GM12878 (cell line): ENCODE measurements around the gene RFK.

Experiments used
- BACH1 ChIP-seq: fragments of 450-650 bp; IDR thresholded peaks from 2 replicates; pipeline ENCODE4 v1.6.1; 2017; ENCODE audit warnings: mild to moderate bottlenecking, borderline replicate concordance
- BCL11A ChIP-seq: IDR thresholded peaks from 2 replicates; pipeline ENCODE4 v1.6.1; 2011; ENCODE audit warnings: low read depth, low read length
- EZH2 ChIP-seq: IDR thresholded peaks from 2 replicates; pipeline ENCODE4 v1.6.1; 2012; ENCODE audit warnings: low read depth, mild to moderate bottlenecking, control low read depth, inconsistent platforms, low read length, borderline replicate concordance; ENCODE audit not compliant: control insufficient read depth
- NR2C1 ChIP-seq: fragments of 450-650 bp; IDR thresholded peaks from 2 replicates; pipeline ENCODE4 v1.6.1; 2017; ENCODE audit warnings: antibody characterized with exemption, mild to moderate bottlenecking, moderate library complexity
- POLR2A ChIP-seq: IDR thresholded peaks from 2 replicates; pipeline ENCODE4 v1.6.1; 2011; ENCODE audit warnings: low read depth, mild to moderate bottlenecking, low read length
- POLR2AphosphoS5 ChIP-seq: IDR thresholded peaks from 2 replicates; pipeline ENCODE4 v1.6.1; 2011; ENCODE audit warnings: mild to moderate bottlenecking, low read length, inconsistent platforms
- RAD21 ChIP-seq: IDR thresholded peaks from 2 replicates; pipeline ENCODE4 v1.6.1; 2011; ENCODE audit warnings: mild to moderate bottlenecking, low read depth, low read length, moderate library complexity; ENCODE audit not compliant: insufficient read depth
- ZNF207 ChIP-seq: fragments of 450-650 bp; IDR thresholded peaks from 2 replicates; pipeline ENCODE4 v1.6.1; 2014; ENCODE audit warnings: antibody characterized with exemption, mild to moderate bottlenecking, borderline replicate concordance
- TF ChIP-seq, protein P1 (sequence below), 3 experiments: IDR thresholded peaks in 2 of 3; conservative IDR thresholded peaks in 1 of 3; 2 replicates each; pipeline ENCODE4 v1.5.1; 2011; ENCODE audit warnings: low read depth in 3 of 3, low read length in 3 of 3, mild to moderate bottlenecking in 3 of 3, control low read depth in 2 of 3, moderate library complexity in 2 of 3, inconsistent platforms in 1 of 3, mixed read lengths in 1 of 3; ENCODE audit not compliant: control insufficient read depth in 2 of 3, insufficient read depth in 1 of 3; ENCODE audit errors: extremely low read depth in 1 of 3

DNA sequence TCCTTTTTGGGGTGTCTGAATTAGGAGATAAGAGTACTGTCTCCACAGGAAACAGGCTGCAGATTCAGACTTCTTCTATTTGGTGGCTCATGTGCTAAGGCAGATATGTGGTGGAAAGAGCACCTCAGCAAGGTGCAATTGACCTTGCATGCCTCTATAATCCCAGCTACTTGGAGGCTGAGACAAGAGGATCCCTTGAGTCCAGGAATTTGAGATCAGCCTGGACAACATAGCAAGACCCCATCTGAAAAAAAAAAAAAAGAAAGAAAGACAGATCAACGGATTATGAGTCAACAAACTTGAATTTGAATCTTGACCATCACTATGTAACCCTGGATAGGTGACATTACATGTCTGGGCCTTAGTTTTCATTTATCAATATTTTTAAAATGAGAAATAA lies 44.4 kb downstream of the RFK start:
- TF ChIP-seq EZH2 (no peak), ZNF207 (no peak), POLR2A (no peak), BCL11A (no peak), BACH1 (no peak), RAD21 (no peak), POLR2AphosphoS5 (no peak), NR2C1 (no peak)
- TF ChIP-seq, protein P1, sequence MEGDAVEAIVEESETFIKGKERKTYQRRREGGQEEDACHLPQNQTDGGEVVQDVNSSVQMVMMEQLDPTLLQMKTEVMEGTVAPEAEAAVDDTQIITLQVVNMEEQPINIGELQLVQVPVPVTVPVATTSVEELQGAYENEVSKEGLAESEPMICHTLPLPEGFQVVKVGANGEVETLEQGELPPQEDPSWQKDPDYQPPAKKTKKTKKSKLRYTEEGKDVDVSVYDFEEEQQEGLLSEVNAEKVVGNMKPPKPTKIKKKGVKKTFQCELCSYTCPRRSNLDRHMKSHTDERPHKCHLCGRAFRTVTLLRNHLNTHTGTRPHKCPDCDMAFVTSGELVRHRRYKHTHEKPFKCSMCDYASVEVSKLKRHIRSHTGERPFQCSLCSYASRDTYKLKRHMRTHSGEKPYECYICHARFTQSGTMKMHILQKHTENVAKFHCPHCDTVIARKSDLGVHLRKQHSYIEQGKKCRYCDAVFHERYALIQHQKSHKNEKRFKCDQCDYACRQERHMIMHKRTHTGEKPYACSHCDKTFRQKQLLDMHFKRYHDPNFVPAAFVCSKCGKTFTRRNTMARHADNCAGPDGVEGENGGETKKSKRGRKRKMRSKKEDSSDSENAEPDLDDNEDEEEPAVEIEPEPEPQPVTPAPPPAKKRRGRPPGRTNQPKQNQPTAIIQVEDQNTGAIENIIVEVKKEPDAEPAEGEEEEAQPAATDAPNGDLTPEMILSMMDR (IDR thresholded peaks at IDR 0.05 in 2 of 3, conservative IDR thresholded peaks at IDR 0.05 in 1 of 3; ENCODE audit: control insufficient read depth in 2 of 3, extremely low read depth in 1 of 3, insufficient read depth in 1 of 3, low read depth in 3 of 3, low read length in 3 of 3), result no peak
